Cardiac muscle cell (in vitro differentiated cells and primary cell): Measurements from ENCODE around the gene AIP. TPM values are rescaled to one million over a fixed set of nuclear protein-coding genes. Genes with fewer than 3 reads are reported as not detected.

ENCODE experiments used
- DNase-seq, 2 donors: peaks; one replicate each; pipeline versions ENCODE4 v3.0.0 to v3.0.0-alpha.2; 2010 to 2017; ENCODE audit warnings: low read depth in 1 of 2, low spot score in 1 of 2
- H3K27ac ChIP-seq: fragments of 200-600 bp; sonication (generic); 2 replicates; pipeline ENCODE4 v1.5.1; 2016
- H3K27me3 ChIP-seq: fragments of 200-600 bp; sonication (generic); 2 replicates; pipeline ENCODE4 v1.6.0; 2016; ENCODE audit warnings: control low read depth
- H3K36me3 ChIP-seq: fragments of 200-600 bp; sonication (generic); 2 replicates; pipeline ENCODE4 v1.5.1; 2016; ENCODE audit warnings: control low read depth
- H3K4me1 ChIP-seq: fragments of 200-600 bp; sonication (generic); 2 replicates; pipeline ENCODE4 v1.8.1; 2017; ENCODE audit warnings: low read depth, mild to moderate bottlenecking, mixed run types
- H3K4me3 ChIP-seq: fragments of 200-600 bp; sonication (generic); 2 replicates; pipeline ENCODE4 v1.5.1; 2016; ENCODE audit warnings: mild to moderate bottlenecking
- H3K9me3 ChIP-seq: fragments of 200-600 bp; sonication (generic); 2 replicates; pipeline ENCODE4 v1.5.1; 2017; ENCODE audit warnings: low read depth, mild to moderate bottlenecking, control low read depth
- CTCF ChIP-seq: IDR thresholded peaks from 2 replicates; pipeline ENCODE4 v1.5.1; 2012; ENCODE audit warnings: low read depth, mild to moderate bottlenecking, low read length
- polyA plus RNA-seq: library from polyadenylated mRNA; unstranded; fragments of >200 nt; fragmentation: Nextera tagmentation; extraction: Ambion mirVana; gene quantifications from 2 replicates; pipeline ENCODE4 v1.2.1, GENCODE V29; 2016
- total RNA-seq: library from RNA; depleted of rRNA; stranded (reverse); fragments of >200 nt; gene quantifications from 2 replicates; pipeline ENCODE4 v1.2.3, GENCODE V29; 2016

AIP gene
- total and polyA plus RNA-seq, 2 experiments from 2014 or later, result 46.4 to 73.7 TPM

- Histone ChIP-seq H3K27ac (no peak overlapping the region), H3K4me3 (no peak overlapping the region), H3K4me1 (no peaks in the 10 kb centered on the region), H3K36me3 (peaks cover 4% of the 10 kb centered on the region), H3K27me3 (no peaks in the 10 kb centered on the region), H3K9me3 (no peaks in the 10 kb centered on the region)
- TF ChIP-seq CTCF, result no peak
- no peak for DNase-seq
Measured at GRCh38 chr11:67497656-67498291, 14.9 kb downstream of the AIP start.

GRCh38 chr11:67498544-67498972 lies 15.7 kb downstream of the AIP start:
- Histone ChIP-seq H3K9me3 (no peaks in the 10 kb centered on the region), H3K4me1 (no peaks in the 10 kb centered on the region), H3K27ac (no peak overlapping the region), H3K27me3 (peaks cover 8% of the 10 kb centered on the region), H3K36me3 (peaks cover under 1% of the 10 kb centered on the region), H3K4me3 (no peak overlapping the region)
- no peak for DNase-seq
- TF ChIP-seq CTCF, result no peak

- no peaks in the 10 kb centered on the region for H3K36me3 ChIP-seq
- no peaks in the 10 kb centered on the region for H3K4me1 ChIP-seq
- no peak for DNase-seq
- TF ChIP-seq CTCF, result no peak
- peaks cover 9% of the 10 kb centered on the region for H3K27me3 ChIP-seq
- H3K4me3 ChIP-seq, result no peak overlapping the region
- H3K27ac ChIP-seq, result no peak overlapping the region
- H3K9me3 ChIP-seq, result no peaks in the 10 kb centered on the region
Measured at GRCh38 chr11:67499808-67500483, 17.1 kb downstream of the AIP start.

GRCh38 chr11:67500484-67500821 lies 17.6 kb downstream of the AIP start:
- H3K9me3 ChIP-seq, result no peaks in the 10 kb centered on the region
- H3K4me1 ChIP-seq, result no peaks in the 10 kb centered on the region
- no peak overlapping the region for H3K27ac ChIP-seq

More at GRCh38 chr11:67500484-67500821, 17.6 kb downstream of the AIP start:
- H3K27me3 ChIP-seq, result peaks cover 9% of the 10 kb centered on the region
- no peak overlapping the region for H3K4me3 ChIP-seq
- no peak for DNase-seq
- TF ChIP-seq CTCF, result no peak
- H3K36me3 ChIP-seq, result no peaks in the 10 kb centered on the region
